ENCODE data around the gene TMEM109.

DNA sequence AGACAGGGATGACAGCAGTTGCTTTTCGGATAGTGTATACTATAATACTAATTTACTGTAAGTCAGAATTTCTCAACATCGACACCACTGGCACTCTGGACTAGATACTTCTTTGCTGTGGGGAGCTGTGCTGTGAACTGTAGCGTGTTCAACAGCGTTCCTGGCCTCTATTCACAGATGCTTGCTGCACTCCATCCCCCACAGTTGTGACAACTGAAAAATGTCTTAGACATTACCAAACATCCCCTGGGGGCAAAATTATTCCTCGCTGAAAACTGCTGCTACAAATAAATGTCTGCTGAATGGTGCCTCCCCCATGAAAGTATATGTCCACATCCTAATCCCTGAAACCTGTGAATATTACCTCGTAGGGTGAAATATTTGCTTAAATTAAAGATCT lies 45.5 kb downstream of the TMEM109 start:
- TF ChIP-seq EZH2 (IDR thresholded peaks at IDR 0.05; ENCODE audit: low read depth, unreplicated experiment) (no peak), ZNF114 (CRISPR knock-in tag; IDR thresholded peaks at IDR 0.05) (no peak), POLR2AphosphoS5 (IDR thresholded peaks at IDR 0.05; ENCODE audit: low read depth) (no peak), EZH2phosphoT487 (IDR thresholded peaks at IDR 0.05; ENCODE audit: unreplicated experiment) (no peak), CREB1 (CRISPR knock-in tag; IDR thresholded peaks at IDR 0.05; ENCODE audit: low read depth) (no peak), NANOG (IDR thresholded peaks at IDR 0.05; ENCODE audit: borderline replicate concordance) (no peak)
- TF ChIP-seq, protein P1, sequence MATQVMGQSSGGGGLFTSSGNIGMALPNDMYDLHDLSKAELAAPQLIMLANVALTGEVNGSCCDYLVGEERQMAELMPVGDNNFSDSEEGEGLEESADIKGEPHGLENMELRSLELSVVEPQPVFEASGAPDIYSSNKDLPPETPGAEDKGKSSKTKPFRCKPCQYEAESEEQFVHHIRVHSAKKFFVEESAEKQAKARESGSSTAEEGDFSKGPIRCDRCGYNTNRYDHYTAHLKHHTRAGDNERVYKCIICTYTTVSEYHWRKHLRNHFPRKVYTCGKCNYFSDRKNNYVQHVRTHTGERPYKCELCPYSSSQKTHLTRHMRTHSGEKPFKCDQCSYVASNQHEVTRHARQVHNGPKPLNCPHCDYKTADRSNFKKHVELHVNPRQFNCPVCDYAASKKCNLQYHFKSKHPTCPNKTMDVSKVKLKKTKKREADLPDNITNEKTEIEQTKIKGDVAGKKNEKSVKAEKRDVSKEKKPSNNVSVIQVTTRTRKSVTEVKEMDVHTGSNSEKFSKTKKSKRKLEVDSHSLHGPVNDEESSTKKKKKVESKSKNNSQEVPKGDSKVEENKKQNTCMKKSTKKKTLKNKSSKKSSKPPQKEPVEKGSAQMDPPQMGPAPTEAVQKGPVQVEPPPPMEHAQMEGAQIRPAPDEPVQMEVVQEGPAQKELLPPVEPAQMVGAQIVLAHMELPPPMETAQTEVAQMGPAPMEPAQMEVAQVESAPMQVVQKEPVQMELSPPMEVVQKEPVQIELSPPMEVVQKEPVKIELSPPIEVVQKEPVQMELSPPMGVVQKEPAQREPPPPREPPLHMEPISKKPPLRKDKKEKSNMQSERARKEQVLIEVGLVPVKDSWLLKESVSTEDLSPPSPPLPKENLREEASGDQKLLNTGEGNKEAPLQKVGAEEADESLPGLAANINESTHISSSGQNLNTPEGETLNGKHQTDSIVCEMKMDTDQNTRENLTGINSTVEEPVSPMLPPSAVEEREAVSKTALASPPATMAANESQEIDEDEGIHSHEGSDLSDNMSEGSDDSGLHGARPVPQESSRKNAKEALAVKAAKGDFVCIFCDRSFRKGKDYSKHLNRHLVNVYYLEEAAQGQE (IDR thresholded peaks at IDR 0.05; ENCODE audit: unreplicated experiment), result no peak
- TF ChIP-seq, protein P2, sequence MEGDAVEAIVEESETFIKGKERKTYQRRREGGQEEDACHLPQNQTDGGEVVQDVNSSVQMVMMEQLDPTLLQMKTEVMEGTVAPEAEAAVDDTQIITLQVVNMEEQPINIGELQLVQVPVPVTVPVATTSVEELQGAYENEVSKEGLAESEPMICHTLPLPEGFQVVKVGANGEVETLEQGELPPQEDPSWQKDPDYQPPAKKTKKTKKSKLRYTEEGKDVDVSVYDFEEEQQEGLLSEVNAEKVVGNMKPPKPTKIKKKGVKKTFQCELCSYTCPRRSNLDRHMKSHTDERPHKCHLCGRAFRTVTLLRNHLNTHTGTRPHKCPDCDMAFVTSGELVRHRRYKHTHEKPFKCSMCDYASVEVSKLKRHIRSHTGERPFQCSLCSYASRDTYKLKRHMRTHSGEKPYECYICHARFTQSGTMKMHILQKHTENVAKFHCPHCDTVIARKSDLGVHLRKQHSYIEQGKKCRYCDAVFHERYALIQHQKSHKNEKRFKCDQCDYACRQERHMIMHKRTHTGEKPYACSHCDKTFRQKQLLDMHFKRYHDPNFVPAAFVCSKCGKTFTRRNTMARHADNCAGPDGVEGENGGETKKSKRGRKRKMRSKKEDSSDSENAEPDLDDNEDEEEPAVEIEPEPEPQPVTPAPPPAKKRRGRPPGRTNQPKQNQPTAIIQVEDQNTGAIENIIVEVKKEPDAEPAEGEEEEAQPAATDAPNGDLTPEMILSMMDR (conservative IDR thresholded peaks at IDR 0.05; ENCODE audit: low read depth in 2 of 2), result no peak
- TF ChIP-seq, protein P3, sequence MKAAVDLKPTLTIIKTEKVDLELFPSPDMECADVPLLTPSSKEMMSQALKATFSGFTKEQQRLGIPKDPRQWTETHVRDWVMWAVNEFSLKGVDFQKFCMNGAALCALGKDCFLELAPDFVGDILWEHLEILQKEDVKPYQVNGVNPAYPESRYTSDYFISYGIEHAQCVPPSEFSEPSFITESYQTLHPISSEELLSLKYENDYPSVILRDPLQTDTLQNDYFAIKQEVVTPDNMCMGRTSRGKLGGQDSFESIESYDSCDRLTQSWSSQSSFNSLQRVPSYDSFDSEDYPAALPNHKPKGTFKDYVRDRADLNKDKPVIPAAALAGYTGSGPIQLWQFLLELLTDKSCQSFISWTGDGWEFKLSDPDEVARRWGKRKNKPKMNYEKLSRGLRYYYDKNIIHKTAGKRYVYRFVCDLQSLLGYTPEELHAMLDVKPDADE (IDR thresholded peaks at IDR 0.05), result no peak

Data from GM23338 (cell line).